Panc1 (cell line): ENCODE data around the gene GABRB1.

ENCODE experiments used
- POLR2AphosphoS5 ChIP-seq: IDR thresholded peaks from 2 replicates; pipeline ENCODE4 v1.6.1; 2012; ENCODE audit warnings: mild to moderate bottlenecking, low read depth, low read length, moderate library complexity
- TCF7L2 ChIP-seq: IDR thresholded peaks from 2 replicates; pipeline ENCODE4 v1.6.1; 2011; ENCODE audit warnings: mild to moderate bottlenecking, low read depth, low read length, inconsistent platforms
- TF ChIP-seq, protein P1 (sequence below): fragments of 450-650 bp; IDR thresholded peaks from 2 replicates; pipeline ENCODE4 v1.5.1; 2017; ENCODE audit warnings: mild to moderate bottlenecking
- TF ChIP-seq, protein P2 (sequence below), 2 experiments: IDR thresholded peaks; 2 replicates each; pipeline ENCODE4 v1.6.1; 2011 to 2012; ENCODE audit warnings: low read depth in 2 of 2, control low read depth in 1 of 2, low read length in 1 of 2, mild to moderate bottlenecking in 1 of 2, moderate library complexity in 1 of 2; ENCODE audit not compliant: insufficient read depth in 1 of 2

- TF ChIP-seq, protein P1, sequence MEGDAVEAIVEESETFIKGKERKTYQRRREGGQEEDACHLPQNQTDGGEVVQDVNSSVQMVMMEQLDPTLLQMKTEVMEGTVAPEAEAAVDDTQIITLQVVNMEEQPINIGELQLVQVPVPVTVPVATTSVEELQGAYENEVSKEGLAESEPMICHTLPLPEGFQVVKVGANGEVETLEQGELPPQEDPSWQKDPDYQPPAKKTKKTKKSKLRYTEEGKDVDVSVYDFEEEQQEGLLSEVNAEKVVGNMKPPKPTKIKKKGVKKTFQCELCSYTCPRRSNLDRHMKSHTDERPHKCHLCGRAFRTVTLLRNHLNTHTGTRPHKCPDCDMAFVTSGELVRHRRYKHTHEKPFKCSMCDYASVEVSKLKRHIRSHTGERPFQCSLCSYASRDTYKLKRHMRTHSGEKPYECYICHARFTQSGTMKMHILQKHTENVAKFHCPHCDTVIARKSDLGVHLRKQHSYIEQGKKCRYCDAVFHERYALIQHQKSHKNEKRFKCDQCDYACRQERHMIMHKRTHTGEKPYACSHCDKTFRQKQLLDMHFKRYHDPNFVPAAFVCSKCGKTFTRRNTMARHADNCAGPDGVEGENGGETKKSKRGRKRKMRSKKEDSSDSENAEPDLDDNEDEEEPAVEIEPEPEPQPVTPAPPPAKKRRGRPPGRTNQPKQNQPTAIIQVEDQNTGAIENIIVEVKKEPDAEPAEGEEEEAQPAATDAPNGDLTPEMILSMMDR, result no peak
- TF ChIP-seq, protein P2, sequence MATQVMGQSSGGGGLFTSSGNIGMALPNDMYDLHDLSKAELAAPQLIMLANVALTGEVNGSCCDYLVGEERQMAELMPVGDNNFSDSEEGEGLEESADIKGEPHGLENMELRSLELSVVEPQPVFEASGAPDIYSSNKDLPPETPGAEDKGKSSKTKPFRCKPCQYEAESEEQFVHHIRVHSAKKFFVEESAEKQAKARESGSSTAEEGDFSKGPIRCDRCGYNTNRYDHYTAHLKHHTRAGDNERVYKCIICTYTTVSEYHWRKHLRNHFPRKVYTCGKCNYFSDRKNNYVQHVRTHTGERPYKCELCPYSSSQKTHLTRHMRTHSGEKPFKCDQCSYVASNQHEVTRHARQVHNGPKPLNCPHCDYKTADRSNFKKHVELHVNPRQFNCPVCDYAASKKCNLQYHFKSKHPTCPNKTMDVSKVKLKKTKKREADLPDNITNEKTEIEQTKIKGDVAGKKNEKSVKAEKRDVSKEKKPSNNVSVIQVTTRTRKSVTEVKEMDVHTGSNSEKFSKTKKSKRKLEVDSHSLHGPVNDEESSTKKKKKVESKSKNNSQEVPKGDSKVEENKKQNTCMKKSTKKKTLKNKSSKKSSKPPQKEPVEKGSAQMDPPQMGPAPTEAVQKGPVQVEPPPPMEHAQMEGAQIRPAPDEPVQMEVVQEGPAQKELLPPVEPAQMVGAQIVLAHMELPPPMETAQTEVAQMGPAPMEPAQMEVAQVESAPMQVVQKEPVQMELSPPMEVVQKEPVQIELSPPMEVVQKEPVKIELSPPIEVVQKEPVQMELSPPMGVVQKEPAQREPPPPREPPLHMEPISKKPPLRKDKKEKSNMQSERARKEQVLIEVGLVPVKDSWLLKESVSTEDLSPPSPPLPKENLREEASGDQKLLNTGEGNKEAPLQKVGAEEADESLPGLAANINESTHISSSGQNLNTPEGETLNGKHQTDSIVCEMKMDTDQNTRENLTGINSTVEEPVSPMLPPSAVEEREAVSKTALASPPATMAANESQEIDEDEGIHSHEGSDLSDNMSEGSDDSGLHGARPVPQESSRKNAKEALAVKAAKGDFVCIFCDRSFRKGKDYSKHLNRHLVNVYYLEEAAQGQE (IDR thresholded peaks at IDR 0.05; ENCODE audit: insufficient read depth in 1 of 2, low read depth in 2 of 2, low read length in 1 of 2), result no peak
- no peak for TF ChIP-seq POLR2AphosphoS5
- TF ChIP-seq TCF7L2, result no peak
These were observed 18.0 kb downstream of the GABRB1 start for GRCh38 chr4:47049347-47049746.
